H9 (cell line): Measurements from ENCODE around the gene FAM53B. TPM values are rescaled to one million over a fixed set of nuclear protein-coding genes. Genes with fewer than 3 reads are reported as not detected.

Source experiments
- DNase-seq: peaks from one replicate; pipeline ENCODE4 v3.0.0-alpha.2; 2017
- H2AFZ ChIP-seq: one replicate; pipeline ENCODE4 v1.6.1; 2013; ENCODE audit warnings: mild to moderate bottlenecking, low read length, control low read depth, moderate library complexity
- H2AK5ac ChIP-seq: 2 replicates; pipeline ENCODE4 v1.6.1; 2013; ENCODE audit warnings: low read length, control low read depth, mixed read lengths; ENCODE audit not compliant: insufficient read length
- H2BK120ac ChIP-seq: one replicate; pipeline ENCODE4 v1.6.1; 2013; ENCODE audit warnings: low read depth, mild to moderate bottlenecking, low read length, control low read depth, inconsistent platforms; ENCODE audit not compliant: poor library complexity, severe bottlenecking
- H2BK12ac ChIP-seq: 2 replicates; pipeline ENCODE4 v1.6.1; 2013; ENCODE audit warnings: low read length, control low read depth, mixed read lengths, low read depth; ENCODE audit not compliant: insufficient read length
- H2BK15ac ChIP-seq: 2 replicates; pipeline ENCODE4 v1.6.1; 2013; ENCODE audit warnings: low read depth, low read length, control low read depth
- H2BK20ac ChIP-seq: one replicate; pipeline ENCODE4 v1.6.1; 2013; ENCODE audit warnings: low read depth, mild to moderate bottlenecking, low read length, control low read depth, inconsistent platforms; ENCODE audit not compliant: poor library complexity, severe bottlenecking
- H2BK5ac ChIP-seq: 2 replicates; pipeline ENCODE4 v1.6.1; 2013; ENCODE audit warnings: low read length, control low read depth, mixed read lengths; ENCODE audit not compliant: insufficient read length
- H3K14ac ChIP-seq: 2 replicates; pipeline ENCODE4 v1.6.1; 2013; ENCODE audit warnings: low read length, control low read depth; ENCODE audit not compliant: insufficient read depth
- H3K18ac ChIP-seq: 2 replicates; pipeline ENCODE4 v1.6.1; 2013; ENCODE audit warnings: low read depth, mild to moderate bottlenecking, mixed read lengths, low read length, control low read depth; ENCODE audit not compliant: insufficient read length
- H3K23ac ChIP-seq: 2 replicates; pipeline ENCODE4 v1.6.1; 2013; ENCODE audit warnings: low read length, control low read depth, mixed read lengths, low read depth; ENCODE audit not compliant: insufficient read length
- H3K23me2 ChIP-seq: 2 replicates; pipeline ENCODE4 v1.6.1; 2013; ENCODE audit warnings: low read depth, mild to moderate bottlenecking, mixed read lengths, low read length, control low read depth; ENCODE audit not compliant: insufficient read length, poor library complexity, severe bottlenecking
- H3K27ac ChIP-seq: 2 replicates; pipeline ENCODE4 v1.5.1; 2013; ENCODE audit warnings: low read length, control low read depth, mixed read lengths, low read depth; ENCODE audit not compliant: insufficient read length
- H3K27me3 ChIP-seq: 2 replicates; pipeline ENCODE4 v1.6.1; 2013; ENCODE audit warnings: low read length, control low read depth, inconsistent platforms; ENCODE audit not compliant: insufficient read depth
- H3K4ac ChIP-seq: 2 replicates; pipeline ENCODE4 v1.6.1; 2013; ENCODE audit warnings: low read depth, mild to moderate bottlenecking, control low read depth, inconsistent platforms, low read length, moderate library complexity
- H3K4me1 ChIP-seq: 2 replicates; pipeline ENCODE4 v1.6.1; 2013; ENCODE audit warnings: low read length, control low read depth, inconsistent platforms; ENCODE audit not compliant: insufficient read depth
- H3K4me2 ChIP-seq: 2 replicates; pipeline ENCODE4 v1.6.1; 2013; ENCODE audit warnings: low read length, control low read depth, mixed read lengths; ENCODE audit not compliant: insufficient read length, insufficient read depth
- H3K56ac ChIP-seq: 2 replicates; pipeline ENCODE4 v1.6.1; 2013; ENCODE audit warnings: low read depth, mild to moderate bottlenecking, mixed read lengths, low read length, control low read depth; ENCODE audit not compliant: insufficient read length
- H3K79me1 ChIP-seq: 2 replicates; pipeline ENCODE4 v1.6.1; 2013; ENCODE audit warnings: low read depth, mild to moderate bottlenecking, moderate library complexity, low read length, control low read depth, inconsistent platforms; ENCODE audit not compliant: insufficient read depth, poor library complexity, severe bottlenecking
- H3K79me2 ChIP-seq: 2 replicates; pipeline ENCODE4 v1.6.1; 2013; ENCODE audit warnings: low read length, control low read depth, inconsistent platforms; ENCODE audit not compliant: insufficient read depth
- H3K9ac ChIP-seq: 2 replicates; pipeline ENCODE4 v1.6.1; 2013; ENCODE audit warnings: low read length, control low read depth, mixed read lengths; ENCODE audit not compliant: insufficient read length; ENCODE audit errors: extremely low read depth
- H3K9me3 ChIP-seq: one replicate; pipeline ENCODE4 v1.6.1; 2013; ENCODE audit warnings: low read depth, low read length, inconsistent platforms; ENCODE audit not compliant: control insufficient read depth
- H3T11ph ChIP-seq: one replicate; pipeline ENCODE4 v1.6.1; 2013; ENCODE audit warnings: mild to moderate bottlenecking, low read length, control low read depth, inconsistent platforms
- H4K20me1 ChIP-seq: one replicate; pipeline ENCODE4 v1.6.1; 2013; ENCODE audit not compliant: control insufficient read depth, insufficient read length, insufficient read depth
- H4K5ac ChIP-seq: 2 replicates; pipeline ENCODE4 v1.6.1; 2013; ENCODE audit warnings: low read depth, mild to moderate bottlenecking, mixed read lengths, low read length, control low read depth; ENCODE audit not compliant: insufficient read length
- H4K8ac ChIP-seq: replicated peaks from 2 replicates; pipeline ENCODE4 v1.6.1; 2013; ENCODE audit warnings: low read length, control low read depth, mixed read lengths, low read depth; ENCODE audit not compliant: insufficient read length
- H4K91ac ChIP-seq: 2 replicates; pipeline ENCODE4 v1.6.1; 2013; ENCODE audit warnings: low read depth, mild to moderate bottlenecking, moderate library complexity, mixed read lengths, low read length, control low read depth; ENCODE audit not compliant: insufficient read length
- H3K27ac Mint-ChIP-seq, 3 experiments: 2 replicates in 2 of 3; 3 replicates in 1 of 3; pipeline ENCODE4 v1.8.0; 2020 to 2021; ENCODE audit warnings: mixed read lengths in 3 of 3, mild to moderate bottlenecking in 1 of 3, moderate library complexity in 1 of 3
- H3K27me3 Mint-ChIP-seq: 2 replicates; pipeline ENCODE4 v1.8.0; 2021; ENCODE audit warnings: low read depth, mild to moderate bottlenecking, moderate library complexity, mixed read lengths
- H3K36me3 Mint-ChIP-seq, 3 experiments: 2 replicates in 2 of 3; 3 replicates in 1 of 3; pipeline ENCODE4 v1.8.0; 2020 to 2021; ENCODE audit warnings: low read depth in 3 of 3, mixed read lengths in 3 of 3; ENCODE audit not compliant: insufficient read depth in 1 of 3
- H3K4me1 Mint-ChIP-seq, 2 experiments: 2 replicates each; pipeline ENCODE4 v1.8.0; 2020; ENCODE audit warnings: mixed read lengths in 2 of 2
- H3K4me3 Mint-ChIP-seq, 2 experiments: 2 replicates in 1 of 2; 3 replicates in 1 of 2; pipeline ENCODE4 v1.8.0; 2020 to 2021; ENCODE audit warnings: mild to moderate bottlenecking in 2 of 2, mixed read lengths in 2 of 2, moderate library complexity in 1 of 2
- H3K9me3 Mint-ChIP-seq, 2 experiments: 2 replicates in 1 of 2; 3 replicates in 1 of 2; pipeline ENCODE4 v1.8.0; 2020; ENCODE audit warnings: mild to moderate bottlenecking in 2 of 2, mixed read lengths in 2 of 2, moderate library complexity in 1 of 2
- CTCF ChIP-seq: fragments of 200-600 bp; sonication (generic); conservative IDR thresholded peaks from 3 replicates; pipeline ENCODE4 v1.8.0; 2021; ENCODE audit warnings: antibody characterized with exemption, mild to moderate bottlenecking
- WGBS: extraction: QIAGEN DNeasy Blood & Tissue Kit; methylation state at CpG from one replicate; pipeline ENCODE4 v1.1.7; 2013; ENCODE audit warnings: missing lambda C conversion rate, low lambda C conversion rate, mixed read lengths; ENCODE audit not compliant: insufficient read length; ENCODE audit errors: extremely low coverage; 5-methylcytosine and 5-hydroxymethylcytosine counted together
- total RNA-seq: library from RNA; stranded (reverse); gene quantifications from 2 replicates; pipeline ENCODE4 v1.2.1, GENCODE V29; 2021

FAM53B gene
- total RNA-seq, 1 experiment from 2014 or later = 11.5 TPM

- H3K23ac ChIP-seq = no peak overlapping the region
- H3K4me2 ChIP-seq = no peak overlapping the region
- no peak overlapping the region for H3K14ac ChIP-seq
- no peaks in the 10 kb centered on the region for H3K9me3 ChIP-seq
- Mint-ChIP-seq H3K9me3 (no peaks in the 10 kb centered on the region), H3K27me3 (no peaks in the 10 kb centered on the region), H3K4me3 (no peak overlapping the region), H3K27ac (peak overlapping the region in 1 of 3 experiments; percentile 26; a peak in 1 of 7 replicates), H3K36me3 (peaks cover 2 to 15% (median 5%) of the 10 kb centered on the region in 3 experiments; a peak in 6 of 7 replicates), H3K4me1 (peaks cover 5 to 18% of the 10 kb centered on the region in 2 experiments)
- no peak overlapping the region for H3K9ac ChIP-seq
- H3K79me2 ChIP-seq = no peaks in the 10 kb centered on the region
- H4K91ac ChIP-seq = no peak overlapping the region
- no peak for DNase-seq
- H3K4me1 ChIP-seq = no peaks in the 10 kb centered on the region
- H4K20me1 ChIP-seq = no peaks in the 10 kb centered on the region
- no peak overlapping the region for H2BK12ac ChIP-seq
- no peak overlapping the region for H2AK5ac ChIP-seq
- no CpG with 5 or more reads among the region's 3 CpGs for WGBS
- H3K56ac ChIP-seq = no peak overlapping the region
- H3K18ac ChIP-seq = no peak overlapping the region
- no peak overlapping the region for H2BK15ac ChIP-seq
- H3K27me3 ChIP-seq = no peaks in the 10 kb centered on the region
- no peak overlapping the region for H2BK5ac ChIP-seq
- H3K4ac ChIP-seq = no peak overlapping the region
- TF ChIP-seq CTCF = no peak
- H2AFZ ChIP-seq = no peak overlapping the region
- no peak overlapping the region for H3T11ph ChIP-seq
- H4K8ac ChIP-seq = no peak overlapping the region
- no peak overlapping the region for H2BK20ac ChIP-seq
- no peak overlapping the region for H2BK120ac ChIP-seq
- H3K27ac ChIP-seq = no peak overlapping the region
- no peaks in the 10 kb centered on the region for H3K23me2 ChIP-seq
- H3K79me1 ChIP-seq = no peaks in the 10 kb centered on the region
- no peak overlapping the region for H4K5ac ChIP-seq
These were observed 48.9 kb downstream of the FAM53B start for GRCh38 chr10:124695259-124695658.
